Left renal pelvis (tissue), 4 donors: ENCODE results near the gene KLHL5. TPM values are rescaled to one million over a fixed set of nuclear protein-coding genes. Genes with fewer than 3 reads are reported as not detected.
"Not testable (repeated sequence)": the region's sequence is repeated elsewhere in the genome, so short reads cannot be mapped to it uniquely, and the experiment has no call there.

Source experiments
- DNase-seq, 4 donors: peaks; one replicate each; pipeline ENCODE4 v3.0.0-alpha.2; 2013; ENCODE audit warnings: low read depth in 4 of 4, low spot score in 3 of 4
- polyA plus RNA-seq, 4 donors: library from polyadenylated mRNA; unstranded; fragments of 120-200 nt; gene quantifications; one replicate each; pipeline ENCODE4 v1.2.1, GENCODE V29; 2013; ENCODE audit not compliant: insufficient read length in 4 of 4

The KLHL5 gene
- polyA plus RNA-seq, 4 donors, result 30.1 to 47.1 (median 40.9) TPM

DNA sequence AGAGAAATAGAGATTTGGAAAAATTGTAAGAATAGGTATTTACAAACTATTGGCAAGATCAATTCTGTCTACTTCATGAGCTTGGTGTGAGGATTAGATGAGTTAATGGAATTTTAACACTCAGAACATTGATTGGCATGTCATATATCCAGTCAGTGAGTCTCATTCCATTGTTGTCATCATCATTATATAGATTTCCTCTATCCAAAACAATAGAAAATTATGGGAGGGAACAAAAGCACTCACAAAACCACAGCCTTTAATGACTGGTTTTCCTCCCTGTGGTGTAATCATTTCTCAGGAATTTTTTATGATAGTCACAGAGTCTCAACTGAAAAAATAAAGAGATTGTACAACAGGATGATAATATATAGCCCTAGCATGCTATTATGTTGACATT, 21.1 kb downstream of the KLHL5 start:
- DNase-seq, result no peak

DNA sequence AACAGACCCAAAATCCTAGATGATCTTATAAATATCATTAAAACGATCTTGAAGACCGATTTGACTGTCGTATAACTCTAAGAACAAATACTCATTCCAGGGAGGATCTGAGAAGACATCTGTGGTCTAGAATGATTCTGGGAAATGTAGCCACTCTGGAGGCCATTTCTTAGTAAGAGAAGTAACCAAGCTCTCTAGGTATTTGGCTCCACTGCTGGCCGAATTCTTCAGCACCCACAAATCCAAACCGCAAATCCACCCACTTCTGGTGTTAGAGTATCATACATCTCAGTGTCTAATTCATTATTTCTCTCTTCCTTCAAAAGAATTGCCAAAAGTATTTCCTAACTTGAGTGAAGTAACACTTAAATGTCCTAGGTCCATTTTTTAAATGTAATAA, 23.9 kb downstream of the KLHL5 start:
- no peak for DNase-seq

- no peak for DNase-seq
Measured at GRCh38 chr4:39096847-39097246, 34.8 kb downstream of the KLHL5 start.

DNA sequence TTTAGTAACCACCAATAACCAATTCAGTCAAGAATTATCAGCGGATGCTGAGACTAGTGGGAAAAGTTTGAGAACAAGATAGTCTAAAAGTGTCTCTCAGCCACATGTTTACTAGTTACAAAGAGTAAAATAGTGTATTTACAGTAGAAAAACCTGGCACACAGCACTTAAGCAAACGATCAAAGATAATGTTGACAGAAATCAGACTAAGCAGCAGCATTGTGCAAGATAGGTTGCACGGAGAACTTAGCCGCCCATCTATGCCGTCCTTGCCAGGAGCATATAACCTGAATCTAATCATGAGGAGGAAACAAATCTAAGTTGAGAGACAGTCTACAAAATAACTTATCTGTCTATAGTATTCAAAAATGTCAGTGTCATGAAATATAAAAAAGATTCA, 35.3 kb downstream of the KLHL5 start:
- DNase-seq, result no peak

DNA sequence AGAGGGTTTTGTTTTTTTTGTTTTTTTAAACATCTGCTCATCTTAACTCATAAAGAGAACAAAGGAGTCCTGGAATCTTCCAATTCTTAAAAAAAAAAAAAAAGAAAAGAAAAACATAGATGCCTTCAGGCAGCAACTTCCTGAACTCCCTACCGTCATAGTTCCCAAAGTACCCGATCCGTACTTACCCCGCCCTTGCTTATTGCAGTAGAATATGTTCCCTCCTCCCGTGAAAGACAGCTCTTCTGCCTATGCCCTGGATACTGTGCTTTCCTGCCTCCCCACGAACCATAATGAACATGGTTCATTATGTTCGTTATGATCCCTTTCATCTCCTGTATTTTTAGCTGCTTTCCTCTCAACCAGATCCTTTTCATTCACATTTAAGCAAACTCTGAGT, 40.3 kb downstream of the KLHL5 start:
- DNase-seq, result no peak

- DNase-seq, result no peak
Measured at GRCh38 chr4:39103291-39103690, 41.3 kb downstream of the KLHL5 start.

DNA sequence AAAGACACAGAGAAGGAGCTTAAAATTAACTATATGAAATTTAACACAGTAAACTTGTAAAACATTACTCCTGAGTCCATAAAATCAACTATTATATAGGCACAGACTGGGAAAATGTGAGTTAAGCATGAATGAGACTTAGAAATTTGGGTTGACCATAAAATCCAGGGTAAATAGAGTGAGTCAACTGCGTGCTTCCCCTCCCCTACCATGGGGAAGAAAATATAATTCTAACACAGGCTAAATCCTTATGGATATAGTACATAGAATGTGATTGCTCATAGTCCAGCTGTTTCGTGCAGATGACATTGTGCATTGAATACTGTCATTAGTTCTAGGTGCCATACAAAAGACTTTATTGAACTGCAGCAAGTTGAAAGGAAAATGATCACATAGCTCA, 42.2 kb downstream of the KLHL5 start:
- no peak for DNase-seq

DNA sequence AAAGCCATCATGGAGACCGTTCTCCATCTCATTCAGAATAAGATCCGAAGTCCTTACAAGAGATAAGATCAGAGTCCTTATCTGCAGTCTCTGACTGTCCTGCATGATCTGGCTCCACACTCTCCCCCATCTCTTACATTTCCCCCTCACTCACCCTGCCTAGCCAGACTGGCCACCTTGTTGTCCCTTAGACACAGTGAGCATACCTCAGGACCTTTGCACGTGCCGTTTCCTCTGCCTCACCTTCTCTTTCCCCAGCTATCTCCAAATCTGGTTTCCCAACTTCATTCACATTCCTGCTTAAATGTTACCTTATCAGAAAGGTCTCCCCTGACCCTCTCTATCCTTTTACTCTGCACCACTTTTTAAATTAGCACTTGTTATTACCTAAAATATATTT, 44.0 kb downstream of the KLHL5 start:
- no peak for DNase-seq

DNA sequence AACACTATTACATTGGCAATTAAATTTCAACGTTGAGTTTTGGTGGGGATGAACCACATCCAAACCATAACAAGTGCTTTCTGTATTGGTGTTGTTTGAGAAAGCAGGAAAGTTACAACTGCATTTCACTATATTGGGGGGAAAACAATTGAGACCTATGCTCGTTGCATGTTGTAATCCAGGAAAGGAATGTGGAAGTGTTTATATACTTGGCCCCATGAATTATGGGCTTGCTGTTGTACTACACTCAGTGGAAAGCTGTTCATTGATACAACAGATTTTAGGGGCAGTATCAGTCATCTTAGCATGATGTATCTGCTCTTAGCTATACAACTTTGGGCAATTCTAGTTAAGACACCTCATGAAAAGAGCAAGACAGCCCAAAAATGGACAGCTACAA, 52.4 kb downstream of the KLHL5 start:
- no peak for DNase-seq

GRCh38 chr4:39118034-39118658, 56.1 kb downstream of the KLHL5 start:
- DNase-seq, result no peak

- no peak for DNase-seq
Measured at GRCh38 chr4:39120418-39120817, 58.4 kb downstream of the KLHL5 start.

GRCh38 chr4:39124885-39125599, 63.0 kb downstream of the KLHL5 start:
- DNase-seq, result no peak

- no peak for DNase-seq
Measured at GRCh38 chr4:39125600-39125985, 63.6 kb downstream of the KLHL5 start.

- no peak for DNase-seq
Measured at GRCh38 chr4:39126256-39127095, 64.4 kb downstream of the KLHL5 start.

DNA sequence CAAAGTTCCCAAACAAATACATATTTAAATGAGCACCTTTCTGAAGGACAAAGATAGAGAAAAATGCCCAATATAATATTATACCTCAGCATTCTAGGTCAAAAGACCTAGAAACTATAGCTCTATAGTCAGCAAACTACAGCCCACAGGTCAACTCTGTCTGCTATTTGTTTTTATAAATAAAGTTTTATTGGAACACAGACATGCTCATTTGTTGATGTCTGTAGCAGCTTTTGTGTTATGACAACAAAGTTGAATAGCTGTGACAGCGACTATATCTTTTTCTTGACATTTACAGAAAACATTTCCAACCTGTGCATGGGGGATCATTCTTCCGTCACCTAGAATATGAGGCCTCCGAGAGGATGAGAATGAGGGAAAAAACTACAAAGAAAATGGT, 71.6 kb downstream of the KLHL5 start:
- DNase-seq, result no peak

- no peak for DNase-seq
Measured at GRCh38 chr4:39134683-39135306, 72.8 kb downstream of the KLHL5 start.

GRCh38 chr4:39138227-39138626, 76.2 kb downstream of the KLHL5 start:
- DNase-seq, result not testable (repeated sequence)

DNA sequence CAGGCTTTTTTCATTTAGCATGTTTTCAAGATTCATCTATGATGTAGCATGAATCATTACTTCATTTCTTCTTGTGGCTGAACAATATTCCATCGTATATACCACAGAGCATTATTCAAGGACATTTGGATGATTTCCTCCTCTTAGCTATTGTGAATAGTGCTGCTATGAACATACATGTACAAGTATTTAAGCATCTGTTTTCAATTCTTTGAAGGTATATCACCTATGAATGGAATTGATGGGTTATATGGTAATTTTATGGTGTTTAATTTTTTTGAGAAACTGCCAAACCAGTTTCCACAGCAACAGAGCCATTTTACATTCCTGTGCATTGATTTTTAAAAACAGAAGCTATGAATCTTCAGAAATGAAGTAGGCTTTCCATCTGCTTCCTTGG, 84.2 kb downstream of the KLHL5 start:
- no peak for DNase-seq

- DNase-seq, result no peak
Measured at GRCh38 chr4:39154009-39154408, 92.0 kb downstream of the KLHL5 start.

DNA sequence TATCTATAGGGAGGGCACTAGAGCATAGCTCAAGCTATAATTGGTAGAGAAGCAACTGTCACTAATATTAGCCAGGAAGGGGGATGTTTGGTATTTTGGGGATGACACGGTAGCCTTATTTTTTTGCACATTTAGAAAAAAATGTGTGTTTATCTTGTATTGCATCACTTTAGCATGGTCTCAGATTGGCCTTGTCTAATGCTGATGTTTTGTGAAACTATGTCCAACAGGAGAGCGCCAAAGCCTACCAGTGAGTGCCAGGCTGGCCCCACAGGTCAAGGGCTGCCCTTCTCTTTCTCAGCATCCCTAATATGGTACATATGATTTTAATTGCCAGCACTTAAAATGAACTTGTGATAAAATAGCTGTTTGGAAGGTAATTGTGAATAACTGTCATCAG, 95.5 kb downstream of the KLHL5 start:
- no peak for DNase-seq

- DNase-seq, result no peak
Measured at GRCh38 chr4:39166177-39166576, 104.1 kb downstream of the KLHL5 start.
